Measurements from ENCODE around the gene SYT1.
A peak's percentile ranks its signal among the peaks of the same experiment; 100 is the strongest.
"Not testable (repeated sequence)": the region's sequence is repeated elsewhere in the genome, so short reads cannot be mapped to it uniquely, and the experiment has no call there.

SYT1 gene

GRCh38 chr12:79156846-79157463 lies 292.4 kb downstream of the SYT1 start:
- no peak for DNase-seq

DNA sequence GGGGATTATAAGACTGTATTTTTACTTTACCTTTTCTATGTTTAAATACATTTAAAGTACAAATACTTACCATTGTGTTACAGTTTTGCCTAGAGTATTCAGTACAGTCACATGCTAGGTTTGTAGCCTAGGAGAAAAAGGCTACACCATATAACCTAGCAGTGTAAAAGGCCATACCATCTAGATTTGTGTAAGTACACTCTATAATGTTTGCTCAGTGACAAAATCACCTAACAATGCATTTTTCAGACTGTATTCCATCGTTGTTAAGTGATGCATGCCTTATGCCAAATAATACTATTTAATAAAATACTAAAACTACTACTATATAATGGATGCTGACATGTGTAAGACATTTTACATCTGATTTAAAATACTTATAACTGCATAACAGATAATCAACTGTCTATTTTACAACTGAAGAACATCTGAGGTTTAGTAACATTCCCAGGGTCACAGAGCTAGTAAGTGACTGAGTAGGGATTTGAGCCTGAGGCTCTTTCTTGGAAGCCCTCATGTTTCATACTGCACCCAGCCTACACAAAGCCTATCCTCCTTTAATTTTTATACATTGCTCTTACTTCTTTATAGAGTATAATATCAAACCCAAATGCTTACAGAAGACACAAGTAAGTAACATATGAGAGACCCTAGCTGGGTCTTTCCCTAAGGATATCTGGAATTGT lies 296.8 kb downstream of the SYT1 start:
- DNase-seq = no peak

DNA sequence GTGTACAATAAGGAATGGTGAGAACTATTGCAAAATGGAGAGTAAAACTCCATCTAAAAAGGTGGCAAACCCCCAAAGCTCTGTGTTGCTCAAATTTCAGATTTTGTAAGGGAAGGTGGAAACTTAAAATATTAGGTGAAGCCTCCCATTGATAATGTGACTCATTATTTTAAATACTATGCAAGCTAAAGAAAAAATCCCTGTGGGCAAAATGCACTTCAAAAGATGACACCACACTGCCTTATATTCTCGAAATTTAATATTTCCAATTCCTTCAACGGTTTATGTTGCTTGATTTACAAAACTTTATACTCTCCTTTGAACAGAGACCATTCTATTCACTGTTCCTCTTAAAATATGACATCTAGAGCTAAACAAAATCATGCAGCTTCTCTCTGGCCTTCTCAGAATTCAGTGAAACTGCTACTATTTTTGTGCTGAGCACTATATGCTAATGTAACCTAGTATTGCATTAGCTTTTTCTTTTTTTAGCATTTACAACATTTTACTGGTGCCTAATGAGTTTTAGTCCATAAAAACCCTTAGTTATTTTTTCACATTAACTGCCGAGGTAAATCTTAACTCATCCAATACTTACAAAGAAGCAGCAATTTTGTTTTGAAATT lies 297.7 kb downstream of the SYT1 start:
- no peak for DNase-seq

DNA sequence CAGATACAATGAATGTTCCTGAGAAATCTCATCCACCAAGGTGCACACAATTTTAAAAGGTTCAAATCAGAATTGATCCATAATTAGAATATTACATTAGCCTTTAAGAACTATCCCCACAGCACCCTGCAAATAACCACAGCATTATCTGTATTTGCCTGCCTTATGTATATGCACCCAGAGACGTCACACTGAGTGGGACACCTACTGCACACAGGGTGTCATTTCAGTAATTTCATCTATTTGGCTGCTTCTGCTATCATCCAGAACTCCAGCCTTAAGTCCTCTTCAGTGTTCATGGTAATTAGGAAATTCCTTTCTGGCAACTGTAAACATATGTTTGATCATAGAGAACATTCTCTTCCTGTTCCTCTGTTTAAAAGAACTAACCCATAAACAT lies 298.4 kb downstream of the SYT1 start:
- DNase-seq = no peak

GRCh38 chr12:79164890-79165289 lies 300.3 kb downstream of the SYT1 start:
- no peak for DNase-seq

GRCh38 chr12:79168687-79169086 lies 304.1 kb downstream of the SYT1 start:
- DNase-seq = no peak

DNA sequence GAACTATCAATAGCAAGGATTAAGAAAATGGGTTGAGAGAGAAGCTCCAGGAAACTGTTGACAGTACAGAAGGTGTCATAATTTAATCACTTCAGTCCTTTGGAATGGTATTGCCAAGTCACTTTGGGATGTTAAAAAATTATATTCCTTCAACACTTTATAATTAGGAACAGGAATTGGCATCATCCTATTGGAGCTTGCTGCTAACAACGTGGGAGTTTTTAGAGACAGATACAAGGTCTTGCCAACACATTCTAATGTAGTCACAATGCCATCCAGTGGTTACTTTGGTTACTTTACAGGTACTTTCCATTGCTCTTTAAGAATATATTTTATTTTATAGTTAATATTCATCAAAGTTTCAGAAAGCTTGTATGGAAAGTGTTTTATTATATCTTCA lies 310.1 kb downstream of the SYT1 start:
- DNase-seq = no peak

- DNase-seq = no peak
Measured at GRCh38 chr12:79183003-79183402, 318.4 kb downstream of the SYT1 start.

DNA sequence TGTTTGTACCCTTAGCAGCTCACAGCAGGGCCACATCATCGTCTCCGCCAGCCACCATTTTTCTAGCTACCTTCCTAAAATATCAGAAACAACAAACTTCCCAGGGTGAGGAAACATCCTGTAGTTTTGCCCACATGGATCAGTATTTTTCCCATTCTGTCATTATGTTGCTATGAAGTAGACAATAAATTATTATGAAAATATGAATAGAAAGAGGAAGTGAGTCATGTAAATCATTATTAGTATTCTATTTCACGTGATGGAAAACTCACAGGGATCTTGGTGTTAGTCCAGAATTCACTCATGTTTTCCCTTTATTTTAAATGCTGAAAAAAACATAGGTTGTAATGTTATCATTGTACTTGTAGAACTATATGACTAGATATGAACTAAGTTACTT lies 319.4 kb downstream of the SYT1 start:
- no peak for DNase-seq

DNA sequence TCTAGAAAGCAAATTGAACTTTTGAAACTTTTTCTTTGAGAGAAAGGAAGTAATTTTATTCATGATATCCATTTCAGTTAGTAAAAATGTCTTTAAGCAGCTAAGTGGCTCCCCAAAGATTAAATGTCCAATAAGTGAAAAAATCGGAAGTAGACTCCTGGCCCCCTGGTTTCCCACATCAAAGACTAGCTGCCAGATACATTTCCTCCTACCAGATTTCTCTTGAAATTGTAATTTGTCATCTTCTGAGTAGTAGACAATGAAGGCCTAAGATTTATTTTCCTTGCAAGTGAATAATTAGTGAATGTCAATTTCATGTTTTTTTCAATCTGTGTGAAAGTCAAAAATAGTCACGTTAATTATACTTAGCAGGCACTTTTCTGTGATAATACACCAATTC lies 321.9 kb downstream of the SYT1 start:
- DNase-seq = peak; percentile 73

- DNase-seq = peak; percentile 99
Measured at GRCh38 chr12:79187032-79187431, 322.5 kb downstream of the SYT1 start.

DNA sequence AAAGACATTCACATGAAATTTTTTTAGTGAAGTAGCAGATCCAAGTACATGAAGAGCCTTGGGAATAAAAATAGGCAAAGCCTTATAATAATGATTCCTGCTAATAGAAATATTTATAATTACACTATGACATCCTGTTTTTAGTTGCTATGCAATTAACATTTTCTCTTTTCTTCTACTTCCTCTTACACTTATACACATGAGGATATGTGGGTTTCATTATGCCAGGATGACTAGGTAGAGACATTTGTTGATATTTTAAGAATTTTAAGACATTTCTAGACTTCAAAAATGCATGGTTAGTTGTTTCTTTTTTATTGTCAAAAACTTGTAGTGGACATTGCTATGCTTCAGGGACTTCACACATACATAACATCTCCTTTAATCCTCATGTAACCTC lies 326.8 kb downstream of the SYT1 start:
- no peak for DNase-seq

DNA sequence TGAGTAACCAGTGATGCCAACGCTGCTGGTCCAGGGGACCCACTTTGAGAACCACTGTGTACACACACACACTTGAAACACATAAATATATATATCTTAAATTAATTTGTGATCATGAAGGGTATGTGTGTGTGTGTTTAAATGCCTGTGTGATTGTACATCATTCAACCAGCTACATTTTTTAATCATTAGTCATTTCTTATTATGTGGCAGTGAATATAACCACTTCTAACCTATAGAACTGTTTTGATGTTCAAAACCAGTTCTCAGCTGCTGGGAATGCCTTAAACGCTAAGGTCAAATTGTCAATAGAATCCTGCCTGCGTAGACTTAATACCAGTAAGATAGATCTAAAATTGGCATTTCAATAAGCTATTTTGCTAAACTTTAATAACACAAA lies 330.0 kb downstream of the SYT1 start:
- no peak for DNase-seq

DNA sequence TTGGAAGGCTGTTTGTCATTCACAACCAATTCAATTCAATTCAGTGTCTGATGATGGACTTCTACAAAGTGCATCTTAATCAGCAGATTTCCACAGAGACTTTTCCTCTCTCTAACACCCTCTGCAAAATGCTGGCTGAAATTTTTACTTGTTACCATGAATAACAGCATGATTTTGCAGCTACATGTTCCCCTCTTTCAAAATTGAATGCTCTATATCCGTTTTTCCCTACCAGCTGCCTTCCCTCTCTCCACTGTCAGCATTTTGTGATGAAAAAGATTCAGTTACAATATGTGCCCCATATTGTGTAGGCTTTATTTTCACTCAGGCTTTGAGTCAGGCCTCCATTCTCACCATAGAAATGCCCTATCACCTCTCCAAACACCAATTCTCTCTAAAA lies 334.6 kb downstream of the SYT1 start:
- DNase-seq = peak; percentile 67

GRCh38 chr12:79200176-79200575 lies 335.6 kb downstream of the SYT1 start:
- DNase-seq = peak; percentile 98

DNA sequence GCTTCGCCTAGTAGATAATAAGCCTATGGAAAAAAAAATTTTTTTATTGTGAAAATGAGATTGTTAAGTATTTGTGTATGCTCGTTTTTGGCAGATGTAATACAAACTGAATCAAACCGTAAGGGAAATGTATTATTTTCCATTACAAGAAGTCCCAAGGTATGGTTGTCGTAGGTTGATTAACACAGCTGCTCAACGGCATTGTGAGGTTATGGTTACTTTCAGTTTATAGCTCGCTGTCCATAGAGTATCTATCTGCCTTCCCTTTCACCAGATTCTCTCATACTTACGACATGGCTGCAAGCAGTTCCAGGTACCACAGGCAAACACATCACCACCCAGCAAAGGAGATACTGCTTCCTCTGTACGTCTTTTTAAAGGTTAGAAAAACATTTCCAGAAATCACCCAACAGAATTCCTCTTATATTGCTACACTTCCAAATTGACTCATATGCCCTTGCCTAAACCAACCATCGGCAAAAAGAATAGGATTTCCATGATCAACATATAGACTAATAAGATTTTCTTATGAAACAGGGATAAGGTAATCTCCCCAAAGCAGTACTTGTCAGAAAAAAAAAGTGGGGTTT lies 338.6 kb downstream of the SYT1 start:
- DNase-seq = no peak

- DNase-seq = no peak
Measured at GRCh38 chr12:79206871-79207270, 342.3 kb downstream of the SYT1 start.

- not testable (repeated sequence) for DNase-seq
Measured at GRCh38 chr12:79210403-79210802, 345.8 kb downstream of the SYT1 start.

- no peak for DNase-seq
Measured at GRCh38 chr12:79217306-79217705, 352.7 kb downstream of the SYT1 start.

DNA sequence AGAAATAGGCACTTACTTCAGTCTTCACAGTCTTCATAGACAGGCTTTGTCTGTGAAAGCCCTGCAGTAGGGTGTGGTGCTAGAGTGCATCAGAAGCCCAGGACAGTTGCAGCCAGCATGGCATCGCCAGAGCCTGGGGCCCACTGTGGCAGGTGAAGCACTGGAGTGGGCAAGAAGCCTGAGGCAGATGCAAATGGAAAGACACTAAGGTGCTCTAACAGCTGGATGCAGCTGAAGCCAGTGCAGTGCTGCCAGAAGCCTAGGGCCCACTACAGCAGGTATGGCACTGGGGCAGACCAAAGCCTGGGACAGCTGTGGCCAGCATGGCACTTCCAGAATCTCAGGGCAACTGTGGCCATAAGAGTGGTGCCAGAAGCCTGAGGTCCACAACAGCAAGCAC lies 358.6 kb downstream of the SYT1 start:
- no peak for DNase-seq

GRCh38 chr12:79223761-79224160 lies 359.2 kb downstream of the SYT1 start:
- DNase-seq = no peak

GRCh38 chr12:79227091-79227490 lies 362.5 kb downstream of the SYT1 start:
- DNase-seq = no peak

- no peak for DNase-seq
Measured at GRCh38 chr12:79227646-79228045, 363.1 kb downstream of the SYT1 start.

DNA sequence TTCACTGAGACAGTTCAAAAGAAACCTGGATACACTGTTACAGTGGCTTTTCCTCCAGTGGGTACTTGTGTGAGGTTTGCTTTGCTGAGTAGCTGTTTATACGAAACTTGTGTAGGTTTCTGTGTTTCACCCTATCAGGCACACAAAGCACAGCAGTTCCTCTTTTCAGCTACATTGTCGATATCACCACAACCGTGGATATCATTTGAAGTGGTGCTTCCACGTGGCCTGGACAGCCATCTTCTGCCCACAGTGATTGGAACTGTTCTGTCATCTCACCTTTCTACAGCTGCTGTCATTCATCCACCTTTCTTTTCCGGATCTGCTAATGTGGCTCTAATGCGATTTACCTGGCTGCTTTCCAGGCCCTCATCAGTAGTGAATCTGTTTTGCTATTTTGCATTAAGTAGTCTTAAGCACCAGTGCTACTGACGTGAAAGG lies 368.8 kb downstream of the SYT1 start:
- peak; percentile 91 for DNase-seq

All from DMS79 treated with DMSO at 0.1 percent for 48 hours (cell line).